ENCODE measurements around the gene ZBTB38. TPM values are rescaled to one million over a fixed set of nuclear protein-coding genes. Genes with fewer than 3 reads are reported as not detected.

The ZBTB38 gene
- total RNA-seq, 1 experiment from 2014 or later = 21.8 TPM

DNA sequence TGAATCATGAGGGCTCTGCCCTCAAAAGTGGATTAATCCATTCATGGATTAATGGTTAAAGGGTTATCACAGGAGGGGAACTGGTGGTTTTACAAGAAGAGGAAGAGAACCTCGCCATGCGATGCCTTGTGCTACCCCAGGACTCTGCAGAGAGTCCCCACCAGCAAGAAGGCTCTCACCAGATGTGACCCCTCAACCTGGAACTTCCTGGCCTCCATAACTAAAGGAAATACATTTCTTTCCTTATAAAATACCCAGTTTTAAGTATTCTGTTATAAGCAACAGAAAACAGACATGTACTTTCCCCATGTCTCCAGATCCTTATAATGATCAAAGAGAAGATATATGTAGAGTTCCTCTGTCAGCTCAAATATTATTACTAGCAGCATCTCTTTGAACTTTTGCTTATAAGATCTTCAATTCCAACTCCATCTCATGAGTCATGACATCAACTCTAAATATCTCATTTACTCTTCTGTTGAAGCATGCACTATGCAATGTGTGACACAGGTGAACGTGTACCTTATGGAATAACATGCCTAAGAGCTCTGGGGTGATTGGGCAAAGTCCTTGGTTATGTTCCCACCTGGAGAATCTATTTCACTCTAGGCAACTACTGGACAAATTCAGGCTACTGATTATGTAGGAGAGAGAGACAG lies 37.5 kb upstream of the ZBTB38 start:
- ChIA-PET CTCF (interaction anchor here (0.6 to 1.3 kb wide), 3 partner anchors 19 to 99 kb away, joined by 3 to 5 read pairs (median 4); partner anchors contain the start of gene PXYLP1), POLR2A (ENCODE audit: unreplicated experiment) (interaction anchor here (0.6 kb wide), 1 partner anchor 21 kb away, joined by 3 read pairs; no protein-coding TSS in a partner anchor)
- Histone ChIP-seq H3F3A (ENCODE audit: insufficient read depth, low read depth) (peaks cover 20% of the 10 kb centered on the region), H3K4me3 (no peak overlapping the region), H4K20me1 (ENCODE audit: insufficient read depth) (no peaks in the 10 kb centered on the region), H3K27ac (peak overlapping the region; percentile 67), H3K9me2 (ENCODE audit: insufficient read depth) (no peaks in the 10 kb centered on the region), H3K79me2 (ENCODE audit: low read depth) (no peaks in the 10 kb centered on the region), H3K36me3 (ENCODE audit: low read depth) (no peaks in the 10 kb centered on the region), H3K9me3 (ENCODE audit: insufficient read depth, low read depth) (no peaks in the 10 kb centered on the region), H2AFZ (no peak overlapping the region), H3K27me3 (ENCODE audit: insufficient read depth, low read depth) (no peaks in the 10 kb centered on the region), H3K4me2 (peak overlapping the region; percentile 46), H3K4me1 (replicated peaks; ENCODE audit: insufficient read depth) (peaks cover 22% of the 10 kb centered on the region)
- TF ChIP-seq, protein P1, sequence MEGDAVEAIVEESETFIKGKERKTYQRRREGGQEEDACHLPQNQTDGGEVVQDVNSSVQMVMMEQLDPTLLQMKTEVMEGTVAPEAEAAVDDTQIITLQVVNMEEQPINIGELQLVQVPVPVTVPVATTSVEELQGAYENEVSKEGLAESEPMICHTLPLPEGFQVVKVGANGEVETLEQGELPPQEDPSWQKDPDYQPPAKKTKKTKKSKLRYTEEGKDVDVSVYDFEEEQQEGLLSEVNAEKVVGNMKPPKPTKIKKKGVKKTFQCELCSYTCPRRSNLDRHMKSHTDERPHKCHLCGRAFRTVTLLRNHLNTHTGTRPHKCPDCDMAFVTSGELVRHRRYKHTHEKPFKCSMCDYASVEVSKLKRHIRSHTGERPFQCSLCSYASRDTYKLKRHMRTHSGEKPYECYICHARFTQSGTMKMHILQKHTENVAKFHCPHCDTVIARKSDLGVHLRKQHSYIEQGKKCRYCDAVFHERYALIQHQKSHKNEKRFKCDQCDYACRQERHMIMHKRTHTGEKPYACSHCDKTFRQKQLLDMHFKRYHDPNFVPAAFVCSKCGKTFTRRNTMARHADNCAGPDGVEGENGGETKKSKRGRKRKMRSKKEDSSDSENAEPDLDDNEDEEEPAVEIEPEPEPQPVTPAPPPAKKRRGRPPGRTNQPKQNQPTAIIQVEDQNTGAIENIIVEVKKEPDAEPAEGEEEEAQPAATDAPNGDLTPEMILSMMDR (conservative IDR thresholded peaks at IDR 0.05) = no peak
- TF ChIP-seq EZH2 (IDR thresholded peaks at IDR 0.05; ENCODE audit: low read depth) = no peak
- DNase-seq = no peak
- intact Hi-C loops (cut with micrococcal nuclease; ENCODE audit: unreplicated experiment) = no loop called here
- BruUV-seq (replicated peaks) = no TSS peak

DNA sequence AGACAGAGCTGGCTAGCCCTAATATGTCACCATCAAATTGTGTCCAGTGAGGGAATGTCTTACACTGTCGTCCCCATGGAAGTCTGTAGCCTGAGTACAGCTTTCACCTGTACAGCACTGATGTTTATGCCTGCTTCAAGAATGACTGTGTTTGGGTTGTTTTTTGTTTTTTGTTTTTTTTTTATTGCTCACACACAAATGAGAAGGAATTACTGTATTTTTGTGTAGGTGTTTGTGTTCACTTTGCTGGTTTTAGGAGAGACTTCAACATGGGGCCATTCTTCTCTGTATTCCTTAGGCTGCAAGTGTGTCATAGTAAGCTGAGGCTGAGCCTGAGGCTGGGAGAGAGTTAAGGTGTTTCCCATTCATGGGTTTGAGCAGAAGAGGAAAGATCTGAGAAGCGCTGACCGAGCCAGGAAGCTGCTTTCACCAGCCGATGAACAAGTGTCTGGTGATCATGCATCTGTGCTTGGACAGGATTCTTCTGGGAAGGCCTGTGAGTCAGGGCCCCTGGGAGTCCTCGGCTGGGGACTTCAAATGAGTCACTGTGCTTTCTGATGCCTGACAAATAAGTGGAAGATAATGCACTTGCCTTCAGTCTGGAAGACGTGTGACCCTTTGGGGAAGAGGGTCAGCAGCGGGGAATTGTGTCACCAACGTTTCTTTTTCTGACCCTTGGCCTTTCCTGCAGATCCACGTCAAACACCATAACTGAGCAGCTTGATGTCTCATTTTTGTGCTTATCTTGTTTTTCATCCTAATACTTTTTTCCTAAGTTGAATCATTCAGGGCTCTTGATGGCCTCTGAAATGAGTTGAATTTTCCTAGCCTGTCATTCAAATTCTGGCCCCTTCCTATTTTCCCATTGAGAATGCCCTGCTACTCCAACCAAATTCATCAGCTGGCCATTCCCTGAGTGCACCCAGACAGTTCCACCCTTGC lies 36.7 kb upstream of the ZBTB38 start:
- Histone ChIP-seq H3K36me3 (ENCODE audit: low read depth) (no peaks in the 10 kb centered on the region), H3K79me2 (ENCODE audit: low read depth) (no peaks in the 10 kb centered on the region), H3K9me3 (ENCODE audit: insufficient read depth, low read depth) (no peaks in the 10 kb centered on the region), H3K4me2 (peak overlapping the region; percentile 46), H3K4me3 (no peak overlapping the region), H3F3A (ENCODE audit: insufficient read depth, low read depth) (peaks cover 23% of the 10 kb centered on the region), H4K20me1 (ENCODE audit: insufficient read depth) (no peaks in the 10 kb centered on the region), H2AFZ (peak overlapping the region; percentile 7; the same call in 1 of the 2 replicates), H3K9me2 (ENCODE audit: insufficient read depth) (no peaks in the 10 kb centered on the region), H3K4me1 (replicated peaks; ENCODE audit: insufficient read depth) (peaks cover 22% of the 10 kb centered on the region), H3K27ac (peak overlapping the region; percentile 67), H3K27me3 (ENCODE audit: insufficient read depth, low read depth) (no peaks in the 10 kb centered on the region)
- DNase-seq = peak; percentile 67 to 86
- BruUV-seq (replicated peaks) = no TSS peak
- POLR2A ChIA-PET (ENCODE audit: unreplicated experiment) = interaction anchor here (0.6 kb wide), 1 partner anchor 22 kb away, joined by 3 read pairs; no protein-coding TSS in a partner anchor
- TF ChIP-seq EZH2 (IDR thresholded peaks at IDR 0.05; ENCODE audit: low read depth) = no peak
- TF ChIP-seq, protein P1 (conservative IDR thresholded peaks at IDR 0.05) = no peak
- intact Hi-C loops (cut with micrococcal nuclease; ENCODE audit: unreplicated experiment) = no loop called here
- CTCF ChIA-PET = interaction anchor here (1.3 kb wide), 2 partner anchors 20 to 100 kb away, joined by 4 to 5 read pairs; partner anchors contain the start of gene PXYLP1

DNA sequence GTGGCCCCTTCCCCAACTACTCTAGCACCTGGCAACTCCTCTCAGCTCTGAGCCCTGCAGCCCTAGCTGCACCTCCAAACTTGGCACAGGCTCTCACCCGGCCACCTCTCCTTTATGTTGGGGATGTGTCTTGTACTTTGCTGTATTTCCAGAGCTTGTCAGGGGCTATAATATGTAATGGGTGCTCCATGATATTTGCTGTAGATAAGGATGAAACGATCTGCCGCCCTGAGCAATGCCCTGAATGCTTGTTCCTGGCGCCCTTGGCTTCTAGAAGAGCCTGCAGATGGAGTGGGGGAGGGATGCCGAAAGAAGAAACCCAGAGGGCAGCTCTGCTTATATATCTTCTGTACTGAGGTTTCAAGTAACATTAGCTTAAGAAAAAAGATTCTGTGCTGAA lies 35.9 kb upstream of the ZBTB38 start:
- Histone ChIP-seq H3K4me3 (no peak overlapping the region), H2AFZ (no peak overlapping the region), H3K27ac (peak overlapping the region; percentile 48), H3K4me2 (peak overlapping the region; percentile 46), H4K20me1 (ENCODE audit: insufficient read depth) (no peaks in the 10 kb centered on the region), H3K4me1 (replicated peaks; ENCODE audit: insufficient read depth) (peaks cover 30% of the 10 kb centered on the region), H3K9me2 (ENCODE audit: insufficient read depth) (no peaks in the 10 kb centered on the region), H3K36me3 (ENCODE audit: low read depth) (no peaks in the 10 kb centered on the region), H3K27me3 (ENCODE audit: insufficient read depth, low read depth) (no peaks in the 10 kb centered on the region), H3F3A (ENCODE audit: insufficient read depth, low read depth) (peaks cover 27% of the 10 kb centered on the region), H3K79me2 (ENCODE audit: low read depth) (no peaks in the 10 kb centered on the region), H3K9me3 (ENCODE audit: insufficient read depth, low read depth) (no peaks in the 10 kb centered on the region)
- TF ChIP-seq, protein P1 (conservative IDR thresholded peaks at IDR 0.05) = no peak
- no peak for TF ChIP-seq EZH2 (IDR thresholded peaks at IDR 0.05; ENCODE audit: low read depth)
- ChIA-PET POLR2A (ENCODE audit: unreplicated experiment) (no interaction called here), CTCF (no interaction called here)
- intact Hi-C loops (cut with micrococcal nuclease; ENCODE audit: unreplicated experiment) = no loop called here
- no TSS peak for BruUV-seq (replicated peaks)
- no peak for DNase-seq
